Heart left ventricle (tissue), 16 donors: ENCODE results near the gene TEX261. TPM values are rescaled to one million over a fixed set of nuclear protein-coding genes. Genes with fewer than 3 reads are reported as not detected.
A peak's percentile ranks its signal among the peaks of the same experiment; 100 is the strongest.

Experiments used
- ATAC-seq, 4 donors: fragments of 200-7000 bp; cut with Tn5 transposase; one replicate each; pipeline ENCODE4 v1.9.1; 2020 to 2022; ENCODE audit warnings: moderate library complexity in 4 of 4, mild to moderate bottlenecking in 3 of 4, moderate number of reproducible peaks in 1 of 4
- DNase-seq, 5 donors: peaks; one replicate each; pipeline ENCODE4 v3.0.0-alpha.2; 2020
- H3K27ac ChIP-seq, 12 donors: fragments of 200-600 bp; sonication (generic) in 4 of 12; one replicate each; pipeline versions ENCODE4 v1.5.0 to v1.8.0; 2016 to 2022; ENCODE audit warnings: mild to moderate bottlenecking in 2 of 12
- H3K27me3 ChIP-seq, 9 donors: fragments of 200-600 bp; sonication (generic) in 2 of 9; one replicate each; pipeline versions ENCODE4 v1.5.1 to v1.8.0; 2016 to 2022; ENCODE audit warnings: mild to moderate bottlenecking in 3 of 9
- H3K36me3 ChIP-seq, 9 donors: fragments of 200-600 bp; sonication (generic) in 2 of 9; one replicate each; pipeline versions ENCODE4 v1.5.0 to v1.8.0; 2018 to 2022; ENCODE audit warnings: mild to moderate bottlenecking in 2 of 9
- H3K4me1 ChIP-seq, 12 donors: fragments of 200-600 bp; sonication (generic) in 4 of 12; one replicate each; pipeline versions ENCODE4 v1.5.0 to v1.8.0; 2016 to 2022; ENCODE audit warnings: mild to moderate bottlenecking in 3 of 12
- H3K4me3 ChIP-seq, 12 donors: fragments of 200-600 bp; sonication (generic) in 4 of 12; one replicate each; pipeline versions ENCODE4 v1.5.0 to v1.8.0; 2017 to 2022; ENCODE audit warnings: mild to moderate bottlenecking in 9 of 12, moderate library complexity in 4 of 12
- H3K9me3 ChIP-seq, 12 donors: fragments of 200-600 bp; sonication (generic) in 4 of 12; one replicate each; pipeline versions ENCODE4 v1.5.0 to v1.8.0; 2016 to 2022; ENCODE audit warnings: mild to moderate bottlenecking in 1 of 12
- POLR2A ChIP-seq, 2 donors: fragments of 450-650 bp; IDR thresholded peaks; one replicate each; pipeline ENCODE4 v1.6.1; 2017; ENCODE audit warnings: antibody characterized with exemption in 2 of 2, mild to moderate bottlenecking in 2 of 2, moderate library complexity in 2 of 2
- WGBS, 4 donors: extraction: QIAGEN DNeasy Blood & Tissue Kit in 2 of 4; methylation state at CpG; one replicate each; pipeline versions ENCODE4 v1.1.5 to v1.1.7; 2013 to 2018; 5-methylcytosine and 5-hydroxymethylcytosine counted together
- intact Hi-C, 10 donors: fragments of 100-400 bp; cut with DNase I; formaldehyde crosslinking; loops; one replicate each; pipeline versions ENCODE4 v1.11.1 to v1.14.2; 2022
- polyA plus RNA-seq, 2 donors: library from polyadenylated mRNA; stranded (reverse); fragments of 200-250 nt; gene quantifications; one replicate each; pipeline ENCODE4 v1.2.3, GENCODE V29; 2013
- total RNA-seq, 9 donors: library from RNA; depleted of rRNA in 2 of 9; stranded (reverse); fragments of >200 nt in 2 of 9; fragmentation: NEBNext Ultra II Directional in 3 of 9; extraction: Animal tissue kit (Norgen Biotek cat#: 25700) in 3 of 9; gene quantifications; one replicate each; pipeline versions ENCODE4 v1.1.0 to v1.2.4, GENCODE V29; 2016 to 2023
- TF ChIP-seq, protein P1 (sequence below), 12 donors: fragments of 200-600 bp; sonication (generic) in 4 of 12; IDR thresholded peaks; one replicate each; pipeline versions ENCODE4 v1.5.0 to v1.8.0; 2018 to 2022; ENCODE audit warnings: antibody characterized with exemption in 12 of 12, mild to moderate bottlenecking in 5 of 12
- donor health status: ischemic (EF 13 %, LVEDD 7.1; RV severe dilation, severe dysfunction).
- donor health status: healthy with polysubstance abuse.
- donor health status: DM: no; HTN: yes; CAD: no.
- donor health status: DM: no; HTN: no; CAD: no.
- donor health status: ischemic (EF 25% LVEDD 6.9; RV normal size, moderate dysfunction).
- donor health status: ischemic (EF 25% LVEDD 5.7; RV mildly dilated, moderate dysfunction).
- donor health status: healthy.
- donor health status: DM: yes; HTN: yes; CAD: no.
- donor health status: ischemic (EF 35%, LVEDD 5.7; RV mildly dilated, moderate dysfunction).
- donor health status: nonischemic (EF 11% LVEDD 7.7; RV severe dilation, severe dysfunction).
- donor health status: DM: yes; HTN: yes; CAD: no.
- donor health status: PGD.
- donor health status: ischemic (EF 29% LVEDD 5.4; RV normal size, mild dysfunction).
- donor health status: nonischemic (EF 23%, LVEDD 6.1; RV moderate dilation, normal function).

Gene TEX261
- total and polyA plus RNA-seq, 11 donors: 29.2 to 69.3 (median 50.4) TPM

DNA sequence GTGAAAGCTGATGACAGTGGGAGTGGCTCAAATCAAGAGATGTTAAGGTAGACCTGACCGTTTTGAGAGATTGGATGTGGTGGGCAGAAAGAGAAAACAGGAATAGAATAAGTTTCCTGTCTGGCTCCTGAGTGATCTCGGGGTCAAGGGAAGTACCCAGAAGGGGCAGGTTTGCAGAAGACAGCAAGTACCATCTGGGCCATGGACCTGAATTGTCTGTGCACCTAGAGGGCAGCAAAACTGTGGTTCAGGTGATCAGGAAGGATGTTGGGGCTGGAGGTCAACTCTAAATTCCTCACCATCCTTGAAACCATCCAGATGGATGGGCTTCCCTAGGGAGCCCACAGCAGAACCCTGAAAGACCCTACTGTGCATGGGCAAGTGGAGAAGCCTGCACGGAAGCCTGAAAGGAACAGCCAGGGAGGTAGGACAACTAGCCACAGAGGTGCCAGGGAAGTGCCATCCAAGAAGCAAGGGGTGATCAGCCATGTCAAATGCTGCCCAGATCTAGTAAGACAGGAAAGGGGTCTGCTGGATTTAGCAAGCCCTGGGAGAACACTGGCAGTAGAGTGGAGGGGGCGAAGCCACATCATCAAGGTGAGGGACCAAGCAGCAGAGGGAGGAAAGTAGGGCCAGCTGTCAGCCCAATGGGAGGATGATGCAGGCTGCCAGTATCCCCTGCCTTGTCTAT is 8.0 kb downstream of the TEX261 start:
- DNase-seq (peak in 1 of 5 donors; percentile 37), ATAC-seq (no peak)
- Histone ChIP-seq H3K9me3 (no peaks in the 10 kb centered on the region), H3K27me3 (no peaks in the 10 kb centered on the region), H3K4me1 (peaks cover 0 to 37% (median 17%) of the 10 kb centered on the region in 12 donors), H3K4me3 (no peak overlapping the region), H3K36me3 (peaks cover 0 to 66% (median 56%) of the 10 kb centered on the region in 9 donors), H3K27ac (peak overlapping the region in 2 of 12 donors; percentile 4 to 34)
- TF ChIP-seq, protein P1, sequence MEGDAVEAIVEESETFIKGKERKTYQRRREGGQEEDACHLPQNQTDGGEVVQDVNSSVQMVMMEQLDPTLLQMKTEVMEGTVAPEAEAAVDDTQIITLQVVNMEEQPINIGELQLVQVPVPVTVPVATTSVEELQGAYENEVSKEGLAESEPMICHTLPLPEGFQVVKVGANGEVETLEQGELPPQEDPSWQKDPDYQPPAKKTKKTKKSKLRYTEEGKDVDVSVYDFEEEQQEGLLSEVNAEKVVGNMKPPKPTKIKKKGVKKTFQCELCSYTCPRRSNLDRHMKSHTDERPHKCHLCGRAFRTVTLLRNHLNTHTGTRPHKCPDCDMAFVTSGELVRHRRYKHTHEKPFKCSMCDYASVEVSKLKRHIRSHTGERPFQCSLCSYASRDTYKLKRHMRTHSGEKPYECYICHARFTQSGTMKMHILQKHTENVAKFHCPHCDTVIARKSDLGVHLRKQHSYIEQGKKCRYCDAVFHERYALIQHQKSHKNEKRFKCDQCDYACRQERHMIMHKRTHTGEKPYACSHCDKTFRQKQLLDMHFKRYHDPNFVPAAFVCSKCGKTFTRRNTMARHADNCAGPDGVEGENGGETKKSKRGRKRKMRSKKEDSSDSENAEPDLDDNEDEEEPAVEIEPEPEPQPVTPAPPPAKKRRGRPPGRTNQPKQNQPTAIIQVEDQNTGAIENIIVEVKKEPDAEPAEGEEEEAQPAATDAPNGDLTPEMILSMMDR (IDR thresholded peaks at IDR 0.05): no peak
- no peak for TF ChIP-seq POLR2A (IDR thresholded peaks at IDR 0.05)
- 86 to 92% (median 86%) methylated on average over 4 of the region's 4 CpGs for WGBS, 4 donors
- intact Hi-C loops: no loop called here

DNA sequence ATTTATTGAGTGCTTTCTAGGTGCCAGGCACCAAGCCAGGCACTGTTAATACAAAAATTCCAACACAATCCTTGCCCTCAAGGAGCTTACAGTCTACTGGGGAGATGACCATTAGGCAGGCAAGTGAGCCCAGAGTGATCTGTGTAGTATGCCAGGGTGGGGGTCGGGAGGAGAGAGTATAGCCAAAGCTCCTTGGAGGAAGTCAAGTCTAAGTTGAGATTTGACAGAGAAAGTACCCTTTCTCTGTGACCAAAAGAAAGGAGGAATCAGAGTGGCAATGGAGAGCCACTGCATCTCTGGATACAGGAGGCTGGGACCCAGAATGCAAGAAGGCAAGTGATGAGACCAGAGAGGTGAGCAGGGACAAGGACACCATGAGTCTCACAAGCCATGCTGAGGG is 8.7 kb downstream of the TEX261 start:
- no peaks in the 10 kb centered on the region for H3K27me3 ChIP-seq
- H3K9me3 ChIP-seq: no peaks in the 10 kb centered on the region
- TF ChIP-seq POLR2A (IDR thresholded peaks at IDR 0.05): no peak
- TF ChIP-seq, protein P1 (IDR thresholded peaks at IDR 0.05): no peak
- peaks cover 0 to 35% (median 17%) of the 10 kb centered on the region in 12 donors for H3K4me1 ChIP-seq
- no peak for DNase-seq
- WGBS, 4 donors: 93 to 96% (median 94%) methylated on average over 1 of the region's 1 CpG
- intact Hi-C loops: no loop called here
- no peak overlapping the region for H3K4me3 ChIP-seq
- no peak overlapping the region for H3K27ac ChIP-seq
- peaks cover 0 to 59% (median 50%) of the 10 kb centered on the region in 9 donors for H3K36me3 ChIP-seq
- no peak for ATAC-seq

DNA sequence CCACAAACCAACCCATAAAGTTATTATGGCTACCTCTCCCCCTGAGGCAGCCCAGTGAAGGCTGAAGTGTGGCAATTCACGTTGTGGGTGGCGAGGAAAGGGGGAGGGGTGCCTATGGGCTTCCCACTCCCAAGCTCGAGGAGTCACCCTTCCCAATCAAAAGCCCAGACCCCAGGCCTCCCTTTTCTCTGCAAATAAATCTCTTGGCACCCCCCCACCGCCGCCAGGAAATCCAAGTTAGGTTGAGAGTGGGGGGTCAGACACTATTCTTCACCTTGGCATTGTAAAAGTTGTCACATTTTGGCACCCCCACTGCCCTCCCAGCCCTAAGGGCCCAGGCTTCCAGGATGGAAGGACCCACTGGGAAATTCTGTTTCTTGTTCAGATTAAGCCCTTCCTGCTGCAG is 9.4 kb downstream of the TEX261 start:
- Histone ChIP-seq H3K9me3 (no peaks in the 10 kb centered on the region), H3K27me3 (no peaks in the 10 kb centered on the region), H3K4me3 (no peak overlapping the region), H3K4me1 (peaks cover 0 to 35% (median 17%) of the 10 kb centered on the region in 12 donors), H3K36me3 (peaks cover 0 to 52% (median 44%) of the 10 kb centered on the region in 9 donors), H3K27ac (no peak overlapping the region)
- WGBS, 4 donors: 78 to 84% (median 82%) methylated on average over 5 of the region's 5 CpGs
- TF ChIP-seq, protein P1 (IDR thresholded peaks at IDR 0.05): no peak
- no peak for TF ChIP-seq POLR2A (IDR thresholded peaks at IDR 0.05)
- intact Hi-C loops: no loop called here
- ATAC-seq (no peak), DNase-seq (peak in 1 of 5 donors; percentile 28)

DNA sequence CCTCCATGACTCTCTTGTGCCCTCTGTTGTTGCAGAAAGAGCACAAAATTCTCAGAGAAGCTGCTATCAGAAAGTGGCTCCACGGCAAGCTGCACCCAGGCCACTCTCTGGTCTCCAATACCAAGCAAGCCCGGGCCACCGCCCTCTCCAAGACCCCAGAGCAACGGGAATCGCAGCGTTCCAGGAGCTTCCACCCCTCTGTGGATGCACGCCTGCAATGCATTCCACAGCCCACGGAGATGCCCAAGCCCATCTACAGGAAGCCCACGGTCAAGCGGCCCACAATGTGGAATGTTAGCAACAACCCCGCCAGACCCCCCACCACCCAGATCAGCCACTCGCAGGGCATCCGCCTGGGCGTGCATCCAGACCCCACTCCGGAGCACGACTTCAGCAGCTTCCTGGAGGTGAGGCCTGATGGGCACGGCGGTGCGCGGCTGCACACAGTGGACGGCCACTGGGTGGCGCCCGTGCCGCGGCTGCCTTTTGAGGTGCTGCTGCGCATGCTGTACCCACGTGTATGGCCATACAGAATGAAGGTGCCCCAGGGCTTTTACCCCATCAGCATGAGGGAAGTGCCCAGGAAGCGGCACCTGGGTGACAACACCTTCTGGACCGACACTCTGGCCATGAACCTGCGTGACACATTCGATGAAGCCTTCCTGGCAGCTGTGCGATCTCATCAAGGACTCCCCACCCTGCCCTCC is 9.9 kb downstream of the TEX261 start:
- Histone ChIP-seq H3K27me3 (no peaks in the 10 kb centered on the region), H3K27ac (no peak overlapping the region), H3K4me1 (peaks cover 0 to 34% (median 17%) of the 10 kb centered on the region in 12 donors), H3K36me3 (peaks cover 0 to 47% (median 38%) of the 10 kb centered on the region in 9 donors), H3K4me3 (no peak overlapping the region), H3K9me3 (no peaks in the 10 kb centered on the region)
- ATAC-seq (peak in 3 of 4 donors; percentile 71 to 84 (median 77)), DNase-seq (peak; percentile 38 to 83 (median 60))
- TF ChIP-seq POLR2A (IDR thresholded peaks at IDR 0.05): no peak
- TF ChIP-seq, protein P1 (IDR thresholded peaks at IDR 0.05): peak; percentile 44 to 85 (median 62)
- intact Hi-C loops: no loop called here
- WGBS, 4 donors: 37 to 81% (median 49%) methylated on average over 9 to 32 of the region's 32 CpGs
